NCI-H2029 treated with DMSO at 0.1 percent for 48 hours (cell line): Measurements from ENCODE around the gene E2F3.
A peak's percentile ranks its signal among the peaks of the same experiment; 100 is the strongest.

Source experiments
- DNase-seq: peaks from one replicate; lab custom pipeline; 2025; lab: John Stamatoyannopoulos, UW

The E2F3 gene

DNA sequence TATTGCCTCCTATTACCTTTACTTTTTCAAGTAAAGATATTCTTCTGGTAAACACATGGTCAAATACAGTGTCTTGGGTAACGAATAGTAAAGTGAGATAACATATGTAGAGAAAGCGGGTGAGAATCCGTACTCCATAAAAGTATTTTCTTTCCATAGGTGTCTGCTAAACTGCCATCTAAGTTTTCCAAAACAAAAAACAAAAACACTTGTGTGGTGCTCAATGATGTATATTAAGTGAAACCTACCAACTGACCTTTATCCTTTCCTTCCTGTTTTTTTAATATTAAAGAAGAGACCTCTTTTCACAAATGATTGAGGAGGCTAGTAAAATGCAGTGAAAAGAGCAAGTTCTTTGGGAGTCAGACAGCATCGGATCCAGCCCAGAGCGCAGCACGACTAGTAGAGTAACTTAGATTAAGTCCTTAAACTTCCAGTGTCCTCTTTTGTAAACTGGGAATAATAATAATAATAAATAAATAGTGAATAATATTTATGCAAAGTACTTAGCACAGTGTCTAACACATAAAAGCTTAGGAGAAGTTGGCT lies 132.1 kb downstream of the E2F3 start:
- DNase-seq, result no peak

DNA sequence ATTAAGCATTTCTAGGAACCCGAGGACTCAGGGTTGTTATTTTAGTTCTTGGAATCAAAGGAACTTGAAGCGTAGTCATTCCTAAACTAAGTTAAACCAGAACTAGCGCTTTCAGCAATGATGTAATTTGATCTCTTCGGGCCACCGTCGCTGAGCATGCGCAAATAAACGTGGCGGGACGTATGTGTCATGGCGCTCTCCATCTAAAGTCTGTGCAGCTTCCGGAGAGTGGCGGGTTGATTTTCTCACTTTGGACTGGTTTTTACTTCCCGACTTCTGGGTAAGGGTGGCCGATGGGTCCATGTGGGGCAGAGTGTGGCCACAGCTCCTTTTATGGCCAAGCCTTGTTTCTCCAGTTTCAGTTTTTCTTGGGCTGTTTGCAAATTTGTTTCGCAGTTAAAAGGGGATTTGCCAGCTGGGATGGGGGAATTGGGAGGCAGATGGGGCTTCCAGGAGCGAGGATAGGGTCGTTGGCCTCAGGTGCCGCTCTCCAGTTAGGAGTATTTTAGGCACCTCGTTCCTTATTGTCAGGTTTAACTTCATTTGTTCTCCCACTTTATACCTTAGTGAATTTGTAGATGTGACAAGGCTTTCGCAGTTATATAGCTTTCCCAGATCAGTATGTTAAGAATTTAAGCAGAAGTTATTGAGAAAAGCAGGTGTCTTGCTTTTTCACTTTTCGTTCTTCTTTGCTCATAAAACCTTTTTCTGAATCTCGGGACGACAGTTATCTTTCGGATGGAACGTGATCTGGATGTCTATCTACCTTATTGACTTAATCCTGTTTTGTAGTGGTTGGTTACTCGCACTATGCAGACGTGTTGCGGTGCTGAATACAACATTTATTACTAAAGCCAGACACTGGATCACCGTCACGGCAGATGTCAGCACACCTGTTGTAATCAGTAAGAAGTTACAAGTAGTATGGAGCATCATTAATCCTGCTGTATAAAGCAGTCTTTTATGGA lies 132.9 kb downstream of the E2F3 start, which contains the start of gene CDKAL1:
Gene CDKAL1, plus strand, starts transcription at position 163 of the 968 bp plus-strand sequence. CDS start 11,894 bp downstream, outside the sequence.
- DNase-seq, result peak; percentile 87

DNA sequence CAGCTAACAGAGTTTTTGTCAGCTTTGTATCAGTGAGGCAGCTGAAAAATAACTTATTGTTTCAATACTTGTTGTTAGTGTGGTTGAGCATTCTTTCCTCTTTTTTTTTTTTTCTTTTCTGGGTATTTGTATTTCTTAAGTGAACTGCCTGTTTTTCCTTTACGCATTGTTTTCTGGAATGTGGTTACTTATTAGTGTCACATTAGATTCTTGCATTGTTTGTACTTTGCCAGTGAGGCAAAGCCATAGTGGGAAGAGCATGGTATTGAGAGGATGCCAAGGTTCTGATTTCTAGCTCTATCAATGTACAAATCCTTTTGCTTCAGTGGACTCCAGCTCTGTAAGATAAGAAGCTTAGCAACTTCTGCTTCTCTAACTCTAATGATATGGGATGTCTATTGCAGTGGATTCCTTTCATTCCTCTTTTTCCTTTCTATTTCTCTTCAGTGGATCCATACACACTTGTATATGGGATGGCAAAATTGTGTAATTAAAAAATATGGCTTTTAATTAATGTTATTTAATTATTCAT lies 136.5 kb downstream of the E2F3 start:
- no peak for DNase-seq

DNA sequence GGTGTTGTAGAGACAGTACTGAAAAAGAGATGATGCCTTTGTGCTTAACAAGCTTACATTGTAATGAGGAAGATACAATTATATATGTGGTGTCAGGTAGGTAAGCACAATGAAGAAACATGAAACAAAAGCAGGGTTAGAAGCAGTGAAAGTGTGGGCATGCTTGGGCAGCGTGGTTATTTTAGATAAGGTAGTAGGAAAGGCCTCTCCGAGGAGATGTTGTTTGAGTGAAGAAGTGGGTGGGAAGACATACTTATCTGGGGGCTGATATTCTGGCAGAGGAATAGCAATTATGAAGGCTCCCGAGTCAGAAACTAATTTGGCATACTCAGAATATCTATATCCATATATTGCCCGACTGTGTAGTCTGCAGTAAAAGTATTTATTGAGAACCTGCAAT lies 137.2 kb downstream of the E2F3 start:
- no peak for DNase-seq

DNA sequence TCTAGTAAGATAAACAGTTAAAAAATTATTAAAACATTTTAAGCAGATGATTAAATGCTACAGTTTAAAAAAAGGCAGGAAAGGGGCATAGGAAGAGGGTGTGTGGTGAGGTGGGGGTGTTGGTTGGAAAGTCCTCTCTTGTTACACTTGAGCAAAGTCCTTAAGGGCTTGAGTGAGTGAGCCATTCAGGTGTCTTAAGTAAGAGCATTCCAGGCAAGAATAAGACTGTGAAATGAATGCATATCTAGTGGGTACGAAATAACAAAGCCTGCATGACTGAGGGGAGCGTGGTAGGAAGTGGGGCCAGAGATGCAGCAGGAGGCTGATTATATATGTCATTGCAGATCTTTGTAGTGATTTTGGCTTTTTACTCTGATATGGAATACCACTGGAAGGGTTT lies 137.7 kb downstream of the E2F3 start:
- DNase-seq, result no peak

DNA sequence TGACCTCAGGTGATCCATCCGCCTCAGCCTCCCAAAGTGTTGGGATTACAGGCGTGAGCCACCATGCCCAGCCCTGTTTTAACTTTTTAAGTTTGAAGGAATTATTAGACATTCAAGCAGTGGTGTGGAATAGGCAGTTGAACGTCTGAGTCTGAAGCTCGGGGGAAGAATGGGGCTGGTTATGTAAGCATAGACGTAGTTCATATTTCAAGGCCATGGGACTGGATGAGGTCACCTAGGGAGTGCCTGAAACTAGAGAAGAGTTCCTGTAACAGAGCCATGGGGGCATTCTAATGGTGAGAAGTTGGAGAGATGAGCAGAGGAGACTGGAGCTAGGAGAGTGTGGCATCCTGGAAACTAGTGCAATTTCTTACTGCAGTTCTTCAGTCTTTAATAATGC lies 139.0 kb downstream of the E2F3 start:
- peak; percentile 43 for DNase-seq

DNA sequence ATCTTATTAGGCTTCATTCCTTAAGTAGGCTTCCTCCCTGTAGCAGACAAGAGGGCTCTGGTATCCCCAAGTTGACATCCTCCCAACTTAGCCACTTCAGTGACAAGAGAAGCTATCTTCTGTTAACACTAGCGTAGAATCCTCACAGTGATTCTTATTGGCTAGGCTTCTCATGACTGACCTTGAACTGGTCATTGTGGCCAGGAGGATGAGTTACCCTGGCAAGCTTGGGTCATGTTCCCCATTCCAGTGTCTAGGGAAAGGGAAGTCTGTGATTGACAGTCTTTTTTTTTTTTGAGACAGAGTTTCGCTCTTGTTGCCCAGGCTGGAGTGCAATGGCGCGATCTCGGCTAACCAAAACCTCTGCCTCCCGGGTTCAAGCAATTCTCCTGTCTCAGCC lies 139.7 kb downstream of the E2F3 start:
- no peak for DNase-seq

DNA sequence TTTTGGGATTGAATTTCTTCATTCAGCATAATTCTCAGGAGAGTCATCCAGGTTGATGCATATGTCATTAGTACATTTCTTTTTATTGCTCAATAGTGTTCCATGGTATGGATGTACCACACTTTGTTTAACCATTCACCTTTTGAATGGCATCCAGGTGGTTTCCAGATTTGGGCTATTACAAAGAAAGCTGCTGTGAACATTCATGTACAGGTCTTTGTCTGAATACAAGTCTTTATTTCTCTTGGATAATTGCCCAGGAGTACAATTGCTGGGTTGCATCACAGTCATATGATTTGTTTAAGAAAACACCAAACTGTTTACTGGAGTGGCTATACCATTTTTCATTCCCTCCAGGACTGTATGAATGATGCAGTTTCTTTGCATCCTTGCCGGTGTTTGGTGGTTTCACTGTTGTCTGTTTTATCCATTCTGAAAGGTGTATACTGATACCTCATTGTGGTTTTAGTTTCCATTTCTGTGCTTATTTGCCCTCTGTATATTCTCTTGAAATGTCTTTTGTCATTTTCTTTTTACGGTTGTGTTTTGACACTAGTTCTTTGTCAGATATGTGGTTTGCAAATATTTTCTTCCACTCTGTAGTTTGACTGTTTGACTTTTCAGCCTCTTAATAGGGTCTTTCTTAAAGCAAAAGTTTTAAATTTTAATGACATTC lies 141.4 kb downstream of the E2F3 start:
- DNase-seq, result peak; percentile 93
